ENCODE measurements around the gene PPFIBP1. TPM values are rescaled to one million over a fixed set of nuclear protein-coding genes. Genes with fewer than 3 reads are reported as not detected.
"Not testable (repeated sequence)": the region's sequence is repeated elsewhere in the genome, so short reads cannot be mapped to it uniquely, and the experiment has no call there.

The PPFIBP1 gene
- total RNA-seq, 2 experiments from 2014 or later, result 7.3 to 9.7 TPM

GRCh38 chr12:27627123-27627852, 103.3 kb downstream of the PPFIBP1 start:
- CTCF ChIA-PET, result no interaction called here
- Mint-ChIP-seq H3K4me3 (no peak overlapping the region), H3K27me3 (peaks cover 3% of the 10 kb centered on the region), H3K36me3 (ENCODE audit: low read depth) (no peaks in the 10 kb centered on the region), H3K27ac (no peak overlapping the region), H3K9me3 (no peaks in the 10 kb centered on the region), H3K4me1 (peaks cover 7% of the 10 kb centered on the region)
- DNase-seq, result no peak
- POLR2A ChIA-PET, result no interaction called here

GRCh38 chr12:27627853-27628469, 104.0 kb downstream of the PPFIBP1 start:
- H3K36me3 Mint-ChIP-seq (ENCODE audit: low read depth); H3K4me1 Mint-ChIP-seq; CTCF ChIA-PET; POLR2A ChIA-PET; H3K4me3 Mint-ChIP-seq; DNase-seq; H3K9me3 Mint-ChIP-seq; H3K27me3 Mint-ChIP-seq; H3K27ac Mint-ChIP-seq: not testable (repeated sequence)

GRCh38 chr12:27630219-27630618, 106.2 kb downstream of the PPFIBP1 start:
- POLR2A ChIA-PET, H3K9me3 Mint-ChIP-seq, CTCF ChIA-PET: not testable (repeated sequence)

GRCh38 chr12:27631365-27631764, 107.4 kb downstream of the PPFIBP1 start:
- Mint-ChIP-seq H3K4me3 (no peak overlapping the region), H3K27ac (no peak overlapping the region), H3K36me3 (ENCODE audit: low read depth) (no peaks in the 10 kb centered on the region), H3K9me3 (no peaks in the 10 kb centered on the region), H3K27me3 (peaks cover 9% of the 10 kb centered on the region), H3K4me1 (peaks cover 7% of the 10 kb centered on the region)
- no peak for DNase-seq
- CTCF ChIA-PET, result no interaction called here
- POLR2A ChIA-PET, result no interaction called here

More at GRCh38 chr12:27630219-27630618, 106.2 kb downstream of the PPFIBP1 start:
- DNase-seq; H3K4me3 Mint-ChIP-seq; H3K36me3 Mint-ChIP-seq (ENCODE audit: low read depth); H3K4me1 Mint-ChIP-seq; H3K27ac Mint-ChIP-seq; H3K27me3 Mint-ChIP-seq: not testable (repeated sequence)

GRCh38 chr12:27631813-27632491, 107.9 kb downstream of the PPFIBP1 start:
- Mint-ChIP-seq H3K4me1 (peaks cover 7% of the 10 kb centered on the region), H3K9me3 (no peaks in the 10 kb centered on the region), H3K4me3 (no peak overlapping the region), H3K27me3 (peaks cover 9% of the 10 kb centered on the region), H3K27ac (no peak overlapping the region), H3K36me3 (ENCODE audit: low read depth) (no peaks in the 10 kb centered on the region)
- CTCF ChIA-PET, result no interaction called here
- DNase-seq, result no peak
- POLR2A ChIA-PET, result no interaction called here

GRCh38 chr12:27635349-27635972, 111.5 kb downstream of the PPFIBP1 start:
- CTCF ChIA-PET, result interaction anchor here (0.7 to 2.3 kb wide), 2 partner anchors 27 to 201 kb away, joined by 3 to 8 read pairs; no protein-coding TSS in a partner anchor
- POLR2A ChIA-PET, result no interaction called here
- no peaks in the 10 kb centered on the region for H3K36me3 Mint-ChIP-seq (ENCODE audit: low read depth)
- DNase-seq, result no peak
- H3K4me1 Mint-ChIP-seq, result peaks cover 3% of the 10 kb centered on the region
- H3K4me3 Mint-ChIP-seq, result no peak overlapping the region
- H3K9me3 Mint-ChIP-seq, result no peaks in the 10 kb centered on the region
- peaks cover 5% of the 10 kb centered on the region for H3K27me3 Mint-ChIP-seq
- H3K27ac Mint-ChIP-seq, result no peak overlapping the region

GRCh38 chr12:27636569-27636968, 112.6 kb downstream of the PPFIBP1 start:
- POLR2A ChIA-PET; H3K27ac Mint-ChIP-seq; H3K27me3 Mint-ChIP-seq; H3K4me1 Mint-ChIP-seq; H3K4me3 Mint-ChIP-seq; H3K9me3 Mint-ChIP-seq; DNase-seq; H3K36me3 Mint-ChIP-seq (ENCODE audit: low read depth): not testable (repeated sequence)
- CTCF ChIA-PET, result interaction anchor here (2.3 kb wide), 1 partner anchor 202 kb away, joined by 8 read pairs; no protein-coding TSS in a partner anchor

GRCh38 chr12:27637524-27637923, 113.5 kb downstream of the PPFIBP1 start:
- Mint-ChIP-seq H3K9me3 (no peaks in the 10 kb centered on the region), H3K36me3 (ENCODE audit: low read depth) (no peaks in the 10 kb centered on the region), H3K27me3 (peaks cover 5% of the 10 kb centered on the region), H3K4me1 (peaks cover 3% of the 10 kb centered on the region), H3K4me3 (no peak overlapping the region), H3K27ac (no peak overlapping the region)
- ChIA-PET POLR2A (no interaction called here), CTCF (no interaction called here)
- no peak for DNase-seq

GRCh38 chr12:27639265-27639664, 115.3 kb downstream of the PPFIBP1 start:
- CTCF ChIA-PET, result no interaction called here
- peaks cover 3% of the 10 kb centered on the region for H3K4me1 Mint-ChIP-seq
- H3K27ac Mint-ChIP-seq, result no peak overlapping the region
- POLR2A ChIA-PET, result no interaction called here
- H3K4me3 Mint-ChIP-seq, result no peak overlapping the region
- H3K9me3 Mint-ChIP-seq, result no peaks in the 10 kb centered on the region
- H3K36me3 Mint-ChIP-seq (ENCODE audit: low read depth), result no peaks in the 10 kb centered on the region
- H3K27me3 Mint-ChIP-seq, result no peaks in the 10 kb centered on the region
- no peak for DNase-seq

- CTCF ChIA-PET, result interaction anchor here (2.2 kb wide), 1 partner anchor 12 kb away, joined by 5 read pairs; no protein-coding TSS in a partner anchor
Observed at GRCh38 chr12:27640566-27641200, 116.7 kb downstream of the PPFIBP1 start.

GRCh38 chr12:27642361-27642760, 118.4 kb downstream of the PPFIBP1 start:
- H3K27me3 Mint-ChIP-seq; H3K4me3 Mint-ChIP-seq; H3K4me1 Mint-ChIP-seq; DNase-seq; H3K27ac Mint-ChIP-seq; H3K9me3 Mint-ChIP-seq; H3K36me3 Mint-ChIP-seq (ENCODE audit: low read depth); POLR2A ChIA-PET: not testable (repeated sequence)
- CTCF ChIA-PET, result interaction anchor here (2.2 kb wide), 1 partner anchor 11 kb away, joined by 5 read pairs; no protein-coding TSS in a partner anchor

More at GRCh38 chr12:27640566-27641200, 116.7 kb downstream of the PPFIBP1 start:
- H3K4me1 Mint-ChIP-seq; POLR2A ChIA-PET; H3K27me3 Mint-ChIP-seq; H3K27ac Mint-ChIP-seq; H3K9me3 Mint-ChIP-seq; H3K4me3 Mint-ChIP-seq; DNase-seq; H3K36me3 Mint-ChIP-seq (ENCODE audit: low read depth): not testable (repeated sequence)

- H3K27me3 Mint-ChIP-seq; H3K4me3 Mint-ChIP-seq; H3K27ac Mint-ChIP-seq; CTCF ChIA-PET; DNase-seq; POLR2A ChIA-PET; H3K36me3 Mint-ChIP-seq (ENCODE audit: low read depth); H3K9me3 Mint-ChIP-seq; H3K4me1 Mint-ChIP-seq: not testable (repeated sequence)
Observed at GRCh38 chr12:27642892-27643291, 118.9 kb downstream of the PPFIBP1 start.
